IMR-90 (cell line): ENCODE data around the gene KCNAB1. TPM values are rescaled to one million over a fixed set of nuclear protein-coding genes. Genes with fewer than 3 reads are reported as not detected.

Experiments used
- ATAC-seq: fragments of 200-7000 bp; cut with Tn5 transposase; 2 replicates; pipeline ENCODE4 v1.9.1; 2020; ENCODE audit warnings: low read depth, mild to moderate bottlenecking, moderate library complexity
- BruUV-seq: library from RNA; stranded (reverse); fragments of 400-500 nt; replicated peaks from 2 replicates; lab custom pipeline; 2021; lab: Mats Ljungman, UMichigan
- CTCF ChIA-PET: fragments of 300-600 bp; formaldehyde crosslinking; extraction: SDS; loops from one replicate; lab custom pipeline; 2021; ENCODE audit warnings: antibody characterized with exemption; lab: Yijun Ruan, JAX
- POLR2A ChIA-PET: fragments of 300-600 bp; sonication (Branson Sonifier 250); formaldehyde crosslinking; loops from one replicate; lab custom pipeline; 2022; ENCODE audit warnings: antibody characterized with exemption; ENCODE audit not compliant: unreplicated experiment; lab: Charles Lee
- DNase-seq: peaks from one replicate; pipeline ENCODE4 v3.0.0; 2013
- H2AFZ ChIP-seq: replicated peaks from 2 replicates; pipeline ENCODE3; 2013; ENCODE audit warnings: low read length, mild to moderate bottlenecking; ENCODE audit not compliant: poor library complexity
- H2AK5ac ChIP-seq: 2 replicates; pipeline ENCODE4 v1.6.1; 2013; ENCODE audit warnings: low read depth, low read length, inconsistent platforms
- H2AK9ac ChIP-seq: replicated peaks from 2 replicates; pipeline ENCODE3; 2013; ENCODE audit warnings: mild to moderate bottlenecking, low read depth, low read length, moderate library complexity; ENCODE audit not compliant: poor library complexity
- H2BK120ac ChIP-seq: 2 replicates; pipeline ENCODE4 v1.6.1; 2013; ENCODE audit warnings: low read depth, low read length, inconsistent platforms
- H2BK15ac ChIP-seq: 3 replicates; pipeline ENCODE4 v1.6.1; 2013; ENCODE audit warnings: low read depth, low read length, inconsistent platforms
- H2BK20ac ChIP-seq: 2 replicates; pipeline ENCODE4 v1.6.1; 2013; ENCODE audit warnings: low read depth, mild to moderate bottlenecking, inconsistent platforms, low read length, moderate library complexity
- H2BK5ac ChIP-seq: 2 replicates; pipeline ENCODE4 v1.6.1; 2013; ENCODE audit warnings: mild to moderate bottlenecking, low read depth, low read length, inconsistent platforms; ENCODE audit not compliant: poor library complexity, severe bottlenecking
- H3K14ac ChIP-seq: replicated peaks from 2 replicates; pipeline ENCODE4 v1.6.1; 2013; ENCODE audit warnings: low read depth, low read length, inconsistent platforms
- H3K18ac ChIP-seq: 2 replicates; pipeline ENCODE4 v1.6.1; 2013; ENCODE audit warnings: low read depth, low read length, control low read depth
- H3K23ac ChIP-seq: 2 replicates; pipeline ENCODE4 v1.6.1; 2013; ENCODE audit warnings: low read depth, low read length, inconsistent platforms
- H3K27ac ChIP-seq: 2 replicates; pipeline ENCODE4 v1.5.1; 2013; ENCODE audit warnings: mild to moderate bottlenecking, control low read depth, low read length; ENCODE audit not compliant: insufficient read depth
- H3K27me3 ChIP-seq: 2 replicates; pipeline ENCODE4 v1.6.1; 2013; ENCODE audit warnings: low read length; ENCODE audit not compliant: control insufficient read depth, insufficient read depth
- H3K36me3 ChIP-seq: 2 replicates; pipeline ENCODE4 v1.6.1; 2013; ENCODE audit warnings: low read length, mixed read lengths; ENCODE audit not compliant: control insufficient read depth, insufficient read depth
- H3K4ac ChIP-seq: 2 replicates; pipeline ENCODE4 v1.6.1; 2013; ENCODE audit warnings: low read depth, low read length, inconsistent platforms
- H3K4me1 ChIP-seq: 2 replicates; pipeline ENCODE4 v1.6.1; 2013; ENCODE audit warnings: low read length, mixed read lengths; ENCODE audit not compliant: control insufficient read depth, insufficient read depth
- H3K4me2 ChIP-seq: 2 replicates; pipeline ENCODE4 v1.6.1; 2013; ENCODE audit warnings: low read depth, mild to moderate bottlenecking, control low read depth, low read length, moderate library complexity
- H3K4me3 ChIP-seq: 2 replicates; pipeline ENCODE4 v1.5.1; 2013; ENCODE audit warnings: low read depth, mild to moderate bottlenecking, control low read depth, low read length, moderate library complexity; ENCODE audit not compliant: insufficient read depth
- H3K56ac ChIP-seq: 2 replicates; pipeline ENCODE4 v1.6.1; 2013; ENCODE audit warnings: low read length, inconsistent platforms; ENCODE audit not compliant: insufficient read depth; ENCODE audit errors: extremely low read depth
- H3K79me1 ChIP-seq, 2 experiments: 2 replicates each; pipeline ENCODE4 v1.6.1; 2013; ENCODE audit warnings: low read length in 2 of 2, inconsistent platforms in 1 of 2, low read depth in 1 of 2
- H3K9ac ChIP-seq: 2 replicates; pipeline ENCODE4 v1.6.1; 2013; ENCODE audit warnings: low read depth, low read length, control low read depth
- H3K9me1 ChIP-seq: 2 replicates; pipeline ENCODE4 v1.6.1; 2013; ENCODE audit warnings: low read length, inconsistent platforms; ENCODE audit not compliant: insufficient read depth
- H3K9me3 ChIP-seq: 2 replicates; pipeline ENCODE4 v1.6.1; 2013; ENCODE audit warnings: low read length; ENCODE audit not compliant: control insufficient read depth, insufficient read depth
- H4K20me1 ChIP-seq: 2 replicates; pipeline ENCODE4 v1.6.1; 2013; ENCODE audit warnings: low read length, inconsistent platforms; ENCODE audit not compliant: insufficient read depth
- H4K5ac ChIP-seq: 2 replicates; pipeline ENCODE4 v1.6.1; 2013; ENCODE audit warnings: mild to moderate bottlenecking, low read depth, low read length, control low read depth
- H4K8ac ChIP-seq, 2 experiments: 2 replicates each; pipeline ENCODE4 v1.6.1; 2013; ENCODE audit warnings: low read depth in 2 of 2, low read length in 2 of 2, control low read depth in 1 of 2, inconsistent platforms in 1 of 2
- H4K91ac ChIP-seq: 2 replicates; pipeline ENCODE4 v1.6.1; 2013; ENCODE audit warnings: low read depth, low read length, inconsistent platforms; ENCODE audit not compliant: insufficient read depth
- CEBPB ChIP-seq: IDR thresholded peaks from 2 replicates; pipeline ENCODE4 v1.6.1; 2012; ENCODE audit warnings: low read depth, low read length, improper control_type of control experiment
- WGBS, 2 experiments: methylation state at CpG; one replicate each; pipeline versions ENCODE4 v1.1.5 to v1.1.7; 2013; ENCODE audit warnings: missing lambda C conversion rate in 2 of 2; ENCODE audit not compliant: insufficient read length in 1 of 2; ENCODE audit errors: extremely low coverage in 2 of 2; 5-methylcytosine and 5-hydroxymethylcytosine counted together
- dilution Hi-C: fragments of 300-500 bp; cut with HindIII; formaldehyde crosslinking; loops from one replicate; pipeline ENCODE4 v1.14.3; 2018; ENCODE audit warnings: low sequenced_read_pairs; ENCODE audit not compliant: unreplicated experiment
- in situ Hi-C: fragments of 300-500 bp; cut with MboI; formaldehyde crosslinking; loops from 3 replicates; pipeline ENCODE4 v1.14.3; 2019; ENCODE audit warnings: low sequenced_read_pairs, inconsistent platforms, mixed read lengths
- intact Hi-C: fragments of 100-400 bp; cut with micrococcal nuclease; formaldehyde crosslinking; loops from 2 replicates; pipeline ENCODE4 v1.10.0; 2022
- polyA plus RNA-seq, 3 experiments: library from polyadenylated mRNA; depleted of rRNA; stranded (reverse); fragments of >200 nt; gene quantifications; 2 replicates each; pipeline ENCODE4 v1.2.3, GENCODE V29; 2012; ENCODE audit warnings: low replicate concordance in 1 of 3
- total RNA-seq: library from RNA; depleted of rRNA; stranded (reverse); fragments of >200 nt; gene quantifications from 2 replicates; pipeline ENCODE4 v1.2.3, GENCODE V29; 2012
- TF ChIP-seq, protein P1 (sequence below): fragments of 150-350 bp; IDR thresholded peaks from 2 replicates; pipeline ENCODE4 v1.6.1; 2017; ENCODE audit warnings: mild to moderate bottlenecking, antibody characterized with exemption, low read length, low read depth
- TF ChIP-seq, protein P2 (sequence below): fragments of 150-350 bp; IDR thresholded peaks from 2 replicates; pipeline ENCODE4 v1.6.1; 2016; ENCODE audit warnings: low read depth, mild to moderate bottlenecking, low read length, moderate library complexity, borderline replicate concordance

KCNAB1 gene
- total and polyA plus RNA-seq, 2 of the 4 experiments (the other 2 are of a cell fraction): under 0.01 to 0.07 TPM

DNA sequence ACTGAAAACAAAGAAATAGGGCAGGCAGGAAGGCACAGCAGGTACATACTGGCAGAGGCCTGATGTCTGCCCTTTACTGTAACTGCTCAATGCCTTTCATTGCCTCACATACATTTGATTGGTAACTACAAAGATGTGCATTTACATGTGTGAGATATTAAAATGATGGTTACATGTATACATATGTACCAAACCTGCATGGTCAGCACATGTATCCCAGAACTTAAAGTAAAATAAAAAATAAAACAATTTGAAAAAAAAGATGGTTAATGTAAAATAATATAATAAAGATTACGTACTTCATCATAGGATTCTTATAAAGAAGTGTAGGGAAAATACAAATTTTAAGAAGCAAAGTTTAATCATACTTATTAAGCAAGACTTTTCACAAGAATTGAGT lies 419.4 kb downstream of the KCNAB1 start:
- H4K20me1 ChIP-seq: peaks cover 31% of the 10 kb centered on the region; the same call in 1 of the 2 replicates
- H4K5ac ChIP-seq: no peak overlapping the region
- no peaks in the 10 kb centered on the region for H3K9me3 ChIP-seq
- no peak overlapping the region for H3K9ac ChIP-seq
- dilution Hi-C loops (no loop called here), in situ Hi-C loops (loop anchor here (25.0 kb wide), 1 partner anchor 297 kb away; the partner anchor contains the start of gene LEKR1), intact Hi-C loops (loop anchor here (5.0 kb wide), 2 partner anchors 277 to 547 kb away; no protein-coding TSS in a partner anchor)
- H3K18ac ChIP-seq: no peak overlapping the region
- H3K4me2 ChIP-seq: no peak overlapping the region
- no peak overlapping the region for H2AK9ac ChIP-seq
- DNase-seq: no peak
- H4K91ac ChIP-seq: no peak overlapping the region
- H2BK15ac ChIP-seq: no peak overlapping the region
- H2BK5ac ChIP-seq: no peak overlapping the region
- ATAC-seq: no peak
- no peak overlapping the region for H4K8ac ChIP-seq
- CTCF ChIA-PET: no interaction called here
- WGBS, 2 experiments: no CpG with 5 or more reads among the region's 1 CpG
- H3K9me1 ChIP-seq: peaks cover 10% of the 10 kb centered on the region
- no peak overlapping the region for H2AK5ac ChIP-seq
- no peaks in the 10 kb centered on the region for H3K27me3 ChIP-seq
- BruUV-seq: no TSS peak
- no peak overlapping the region for H3K4ac ChIP-seq
- H3K4me1 ChIP-seq: peaks cover 10% of the 10 kb centered on the region
- no peak overlapping the region for H3K14ac ChIP-seq
- H3K27ac ChIP-seq: no peak overlapping the region
- H3K4me3 ChIP-seq: no peak overlapping the region
- H3K36me3 ChIP-seq: peaks cover 21% of the 10 kb centered on the region
- peaks cover 25 to 33% of the 10 kb centered on the region in 2 experiments for H3K79me1 ChIP-seq
- H3K23ac ChIP-seq: no peak overlapping the region
- H2BK20ac ChIP-seq: no peak overlapping the region
- H3K56ac ChIP-seq: no peak overlapping the region
- TF ChIP-seq, protein P1, sequence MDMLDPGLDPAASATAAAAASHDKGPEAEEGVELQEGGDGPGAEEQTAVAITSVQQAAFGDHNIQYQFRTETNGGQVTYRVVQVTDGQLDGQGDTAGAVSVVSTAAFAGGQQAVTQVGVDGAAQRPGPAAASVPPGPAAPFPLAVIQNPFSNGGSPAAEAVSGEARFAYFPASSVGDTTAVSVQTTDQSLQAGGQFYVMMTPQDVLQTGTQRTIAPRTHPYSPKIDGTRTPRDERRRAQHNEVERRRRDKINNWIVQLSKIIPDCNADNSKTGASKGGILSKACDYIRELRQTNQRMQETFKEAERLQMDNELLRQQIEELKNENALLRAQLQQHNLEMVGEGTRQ: no peak
- TF ChIP-seq CEBPB: no peak
- TF ChIP-seq, protein P2, sequence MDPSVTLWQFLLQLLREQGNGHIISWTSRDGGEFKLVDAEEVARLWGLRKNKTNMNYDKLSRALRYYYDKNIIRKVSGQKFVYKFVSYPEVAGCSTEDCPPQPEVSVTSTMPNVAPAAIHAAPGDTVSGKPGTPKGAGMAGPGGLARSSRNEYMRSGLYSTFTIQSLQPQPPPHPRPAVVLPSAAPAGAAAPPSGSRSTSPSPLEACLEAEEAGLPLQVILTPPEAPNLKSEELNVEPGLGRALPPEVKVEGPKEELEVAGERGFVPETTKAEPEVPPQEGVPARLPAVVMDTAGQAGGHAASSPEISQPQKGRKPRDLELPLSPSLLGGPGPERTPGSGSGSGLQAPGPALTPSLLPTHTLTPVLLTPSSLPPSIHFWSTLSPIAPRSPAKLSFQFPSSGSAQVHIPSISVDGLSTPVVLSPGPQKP: no peak
- POLR2A ChIA-PET: no interaction called here
- H2AFZ ChIP-seq: no peak overlapping the region
- H2BK120ac ChIP-seq: no peak overlapping the region
